Common myeloid progenitor, CD34-positive (primary cell): Measurements from ENCODE around the gene NEK4.

Experiments
- CTCF ChIA-PET: fragments of 350-600 bp; sonication (Branson Sonifier 250); formaldehyde crosslinking; loops from one replicate; lab custom pipeline; 2021; ENCODE audit warnings: antibody characterized with exemption; lab: Charles Lee
- POLR2A ChIA-PET: fragments of 350-600 bp; sonication (Branson Sonifier 250); formaldehyde crosslinking; loops from one replicate; lab custom pipeline; 2021; ENCODE audit warnings: antibody characterized with exemption; lab: Charles Lee
- DNase-seq, 3 donors: peaks; one replicate each; pipeline versions ENCODE4 v3.0.0 to v3.0.0-alpha.2; 2013
- H3K27ac ChIP-seq, 2 experiments: 1 replicate in 1 of 2; 2 replicates in 1 of 2; pipeline ENCODE4 v1.7.0; 2013; ENCODE audit warnings: inconsistent platforms in 2 of 2, low read length in 2 of 2, mild to moderate bottlenecking in 2 of 2, low read depth in 1 of 2, moderate library complexity in 1 of 2; ENCODE audit not compliant: severe bottlenecking in 2 of 2, insufficient read depth in 1 of 2, poor library complexity in 1 of 2
- H3K27me3 ChIP-seq, 5 experiments: replicated peaks in 2 of 5; 1 replicate in 3 of 5; 2 replicates in 2 of 5; pipeline versions ENCODE4 v1.6.1 to v1.7.0; 2013; ENCODE audit warnings: low read length in 4 of 5, mild to moderate bottlenecking in 2 of 5, moderate library complexity in 2 of 5, inconsistent platforms in 1 of 5; ENCODE audit not compliant: insufficient read depth in 5 of 5, control insufficient read depth in 4 of 5
- H3K36me3 ChIP-seq, 4 experiments: 1 replicate in 2 of 4; 2 replicates in 2 of 4; pipeline versions ENCODE4 v1.6.1 to v1.7.0; 2013; ENCODE audit warnings: low read length in 3 of 4, control low read depth in 1 of 4, mild to moderate bottlenecking in 1 of 4; ENCODE audit not compliant: control insufficient read depth in 4 of 4, insufficient read depth in 4 of 4
- H3K4me1 ChIP-seq, 4 experiments: 1 replicate in 3 of 4; 2 replicates in 1 of 4; pipeline versions ENCODE4 v1.6.1 to v1.7.1; 2013; ENCODE audit warnings: low read length in 3 of 4, mild to moderate bottlenecking in 3 of 4, control low read depth in 1 of 4, inconsistent platforms in 1 of 4, moderate library complexity in 1 of 4; ENCODE audit not compliant: control insufficient read depth in 4 of 4, insufficient read depth in 4 of 4; ENCODE audit errors: control extremely low read depth in 1 of 4
- H3K4me3 ChIP-seq, 7 experiments: 1 replicate in 4 of 7; 2 replicates in 3 of 7; pipeline versions ENCODE4 v1.5.1 to v1.7.0; 2013; ENCODE audit warnings: mild to moderate bottlenecking in 7 of 7, low read length in 6 of 7, moderate library complexity in 6 of 7, inconsistent platforms in 2 of 7, low read depth in 2 of 7, control low read depth in 1 of 7; ENCODE audit not compliant: insufficient read depth in 4 of 7, control insufficient read depth in 1 of 7; ENCODE audit errors: extremely low read depth in 1 of 7
- H3K9me3 ChIP-seq, 5 experiments: 1 replicate in 4 of 5; 2 replicates in 1 of 5; pipeline versions ENCODE4 v1.6.1 to v1.7.1; 2013; ENCODE audit warnings: low read length in 4 of 5, mild to moderate bottlenecking in 2 of 5, inconsistent platforms in 1 of 5, low read depth in 1 of 5, moderate library complexity in 1 of 5; ENCODE audit not compliant: control insufficient read depth in 4 of 5, insufficient read depth in 2 of 5; ENCODE audit errors: control extremely low read depth in 1 of 5
- WGBS: methylation state at CpG from one replicate; pipeline ENCODE4 v1.1.5; 2013; ENCODE audit not compliant: insufficient coverage; 5-methylcytosine and 5-hydroxymethylcytosine counted together

The NEK4 gene

DNA sequence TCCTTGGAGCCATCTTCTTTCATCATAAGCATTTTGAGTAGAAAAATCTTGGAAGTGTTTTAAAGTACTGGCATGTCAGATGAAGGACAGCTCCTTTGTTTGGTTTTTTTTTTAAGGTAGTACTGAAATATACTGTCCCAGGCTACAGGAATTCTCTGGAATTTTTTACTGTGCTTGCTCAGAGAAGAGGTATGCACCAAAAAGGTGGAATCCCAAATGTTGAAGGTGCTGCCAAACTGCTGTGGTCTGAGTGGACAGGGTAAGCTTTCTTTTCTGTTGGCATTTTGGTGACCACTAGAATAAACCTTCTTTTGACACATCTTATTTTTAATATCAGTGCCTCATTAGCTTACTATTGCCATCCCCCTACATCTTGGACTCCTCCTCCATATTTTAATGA lies 77.7 kb downstream of the NEK4 start:
- no peak for DNase-seq
- Histone ChIP-seq H3K4me1 (no peaks in the 10 kb centered on the region), H3K27me3 (no peaks in the 10 kb centered on the region), H3K36me3 (peaks cover 45 to 91% (median 82%) of the 10 kb centered on the region in 4 experiments), H3K4me3 (no peak overlapping the region), H3K9me3 (no peaks in the 10 kb centered on the region), H3K27ac (no peak overlapping the region)
- POLR2A ChIA-PET, result interaction anchor here (1.0 kb wide), 1 partner anchor 12 kb away, joined by 5 read pairs; no protein-coding TSS in a partner anchor
- CTCF ChIA-PET, result interaction anchor here (0.6 to 1.9 kb wide), 3 partner anchors 16 to 255 kb away, joined by 3 to 5 read pairs (median 4); no protein-coding TSS in a partner anchor

DNA sequence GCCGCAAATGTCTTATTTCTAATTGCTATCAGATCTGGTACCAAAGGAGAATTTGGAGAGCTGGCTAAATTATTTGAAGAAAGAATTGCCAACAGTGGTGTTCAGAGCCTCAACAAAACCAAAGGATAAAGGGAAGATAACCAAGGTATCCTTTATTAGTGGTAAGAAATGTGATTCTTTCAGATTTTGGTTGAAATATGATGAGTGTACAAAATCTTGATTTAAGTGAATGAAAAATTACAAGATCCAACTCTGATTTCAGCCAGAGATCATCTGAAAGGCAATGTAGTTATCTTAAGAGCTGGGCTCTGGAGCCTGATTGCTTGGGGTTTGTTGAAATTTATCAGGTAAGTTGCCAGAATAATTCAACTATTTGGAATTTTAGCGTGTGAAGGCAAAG lies 80.2 kb downstream of the NEK4 start:
- ChIA-PET CTCF (interaction anchor here (1.7 to 2.2 kb wide), 2 partner anchors 8 to 13 kb away, joined by 3 to 11 read pairs; no protein-coding TSS in a partner anchor), POLR2A (no interaction called here)

DNA sequence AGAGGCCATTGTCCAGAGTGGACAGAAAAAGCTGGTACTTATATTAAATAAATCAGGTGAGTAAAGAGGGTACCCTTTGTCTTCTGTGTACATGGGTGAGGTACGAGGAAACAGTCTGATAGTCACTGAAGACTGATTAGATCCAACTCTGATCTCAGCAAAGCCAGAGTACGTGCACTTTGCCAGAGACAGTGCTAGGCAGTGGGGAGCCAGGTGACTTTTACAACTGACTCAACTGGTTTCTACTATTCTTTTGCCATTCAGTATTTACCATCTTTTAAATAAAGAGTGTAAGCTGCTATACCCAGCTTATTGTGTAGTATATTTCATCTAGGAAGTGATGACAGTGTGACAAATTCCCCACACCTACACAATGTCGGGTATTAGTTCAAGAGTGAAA lies 81.6 kb downstream of the NEK4 start:
- H3K4me3 ChIP-seq, result no peak overlapping the region
- H3K27me3 ChIP-seq, result no peaks in the 10 kb centered on the region
- H3K9me3 ChIP-seq, result no peaks in the 10 kb centered on the region
- POLR2A ChIA-PET, result no interaction called here
- CTCF ChIA-PET, result interaction anchor here (2.2 kb wide), 1 partner anchor 9 kb away, joined by 11 read pairs; no protein-coding TSS in a partner anchor
- H3K4me1 ChIP-seq, result peaks cover 10 to 25% (median 21%) of the 10 kb centered on the region in 4 experiments
- 100% methylated on average over 1 of the region's 3 CpGs for WGBS
- H3K27ac ChIP-seq, result peak overlapping the region in 1 of 2 experiments; percentile 32
- no peak for DNase-seq
- H3K36me3 ChIP-seq, result peaks cover 29 to 68% (median 61%) of the 10 kb centered on the region in 4 experiments

More for the DNA sequence above, 80.2 kb downstream of the NEK4 start:
- peaks cover 8 to 16% (median 13%) of the 10 kb centered on the region in 4 experiments for H3K4me1 ChIP-seq
- H3K9me3 ChIP-seq, result no peaks in the 10 kb centered on the region
- no peak overlapping the region for H3K27ac ChIP-seq
- peaks cover 34 to 81% (median 72%) of the 10 kb centered on the region in 4 experiments for H3K36me3 ChIP-seq
- no peaks in the 10 kb centered on the region for H3K27me3 ChIP-seq
- no peak overlapping the region for H3K4me3 ChIP-seq
- DNase-seq, result no peak
- WGBS, result 100% methylated on average over 2 of the region's 2 CpGs

DNA sequence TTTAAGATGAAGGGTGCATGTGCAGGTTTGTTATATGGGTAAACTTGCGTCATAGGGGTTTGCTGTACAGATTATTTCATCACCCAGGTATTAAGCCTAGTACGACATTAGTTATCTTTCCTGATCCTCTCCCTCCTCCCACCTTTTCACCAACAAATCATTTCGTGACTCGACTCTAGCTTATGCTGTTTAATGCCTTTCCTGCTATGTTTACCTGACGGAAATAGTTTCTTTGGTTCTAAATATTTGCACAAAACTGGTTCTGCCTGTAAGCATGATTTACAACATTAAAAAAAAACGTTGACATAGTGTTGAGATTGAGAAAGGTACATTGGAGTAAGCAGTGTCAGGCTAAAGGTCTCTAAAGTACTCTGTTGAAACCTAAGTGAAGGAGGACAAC lies 82.5 kb downstream of the NEK4 start:
- no peak for DNase-seq
- no peaks in the 10 kb centered on the region for H3K27me3 ChIP-seq
- POLR2A ChIA-PET, result interaction anchor here (0.6 kb wide), 1 partner anchor 20 kb away, joined by 3 read pairs; no protein-coding TSS in a partner anchor
- H3K36me3 ChIP-seq, result peaks cover 23 to 61% (median 53%) of the 10 kb centered on the region in 4 experiments
- no peaks in the 10 kb centered on the region for H3K9me3 ChIP-seq
- H3K4me3 ChIP-seq, result no peak overlapping the region
- peak overlapping the region in 1 of 2 experiments; percentile 32 for H3K27ac ChIP-seq
- WGBS, result 100% methylated on average over 5 of the region's 6 CpGs
- H3K4me1 ChIP-seq, result peaks cover 13 to 33% (median 22%) of the 10 kb centered on the region in 4 experiments
- CTCF ChIA-PET, result interaction anchor here (1.2 to 2.2 kb wide), 2 partner anchors 10 to 17 kb away, joined by 3 to 11 read pairs; partner anchors contain the start of gene GLT8D1

DNA sequence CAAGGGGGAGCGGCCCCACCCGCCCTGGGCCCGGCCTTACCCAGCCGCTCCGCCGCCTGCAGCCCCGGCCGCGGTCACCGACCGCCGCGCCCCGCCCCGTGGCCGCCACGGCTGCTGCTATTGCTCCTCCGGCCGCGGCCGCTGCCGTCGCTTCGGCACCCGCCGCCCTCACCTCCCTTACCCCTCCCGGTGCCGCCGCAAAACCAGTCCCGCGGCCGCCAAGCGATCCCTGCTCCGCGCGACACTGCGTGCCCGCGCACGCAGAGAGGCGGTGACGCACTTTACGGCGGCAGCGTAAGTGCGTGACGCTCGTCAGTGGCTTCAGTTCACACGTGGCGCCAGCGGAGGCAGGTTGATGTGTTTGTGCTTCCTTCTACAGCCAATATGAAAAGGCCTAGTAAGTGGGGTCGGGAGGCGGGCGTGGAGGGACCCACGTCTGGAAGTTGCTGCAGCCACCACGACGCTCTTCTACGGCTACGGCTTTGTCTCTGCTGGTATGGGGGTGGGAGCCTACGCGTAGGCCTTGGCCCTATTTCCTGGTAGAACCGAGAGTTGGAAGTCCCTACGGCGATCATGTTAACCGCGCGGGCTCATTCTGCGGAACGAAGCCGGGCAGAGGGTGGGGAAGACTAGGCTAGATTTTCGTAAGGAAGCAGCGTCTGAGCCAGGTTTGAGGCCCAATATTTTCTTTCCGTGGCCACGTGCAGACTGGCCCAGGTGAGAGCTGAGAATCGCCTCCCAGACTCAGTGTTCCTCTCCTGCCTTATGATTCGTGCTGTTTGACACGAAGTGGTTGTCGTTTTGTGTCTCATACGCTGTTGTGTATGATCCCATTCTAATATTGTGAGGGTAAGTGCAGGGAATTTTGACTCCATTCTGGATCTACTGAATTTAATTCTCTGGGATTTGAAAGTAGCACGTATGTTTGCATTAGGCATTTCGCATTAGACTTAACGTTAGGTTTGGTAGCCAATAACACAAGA lies 84.7 kb downstream of the NEK4 start, which contains the start of the genes GNL3 and PBRM1:
TSS of gene GNL3 (plus strand) at position 324 of the 983 bp plus-strand sequence. CDS start at position 385, 61 bp downstream.
TSS of gene PBRM1 (minus strand) at position 205 of the 983 bp plus-strand sequence.
- Histone ChIP-seq H3K9me3 (no peaks in the 10 kb centered on the region), H3K4me1 (peaks cover 13 to 53% (median 29%) of the 10 kb centered on the region in 4 experiments), H3K27me3 (no peaks in the 10 kb centered on the region), H3K36me3 (peaks cover 15 to 43% (median 35%) of the 10 kb centered on the region in 4 experiments), H3K4me3 (peak within 1 kb of the TSS; percentile 46 to 99 (median 93)), H3K27ac (peak within 1 kb of the TSS; percentile 94 to 97)
- ChIA-PET POLR2A (interaction anchor here (1.6 kb wide), 1 partner anchor 10 kb away, joined by 4 read pairs; no protein-coding TSS in a partner anchor), CTCF (no interaction called here)
- under 1% methylated on average over 70 of the region's 82 CpGs for WGBS
- peak; percentile 96 to 99 (median 98) for DNase-seq

DNA sequence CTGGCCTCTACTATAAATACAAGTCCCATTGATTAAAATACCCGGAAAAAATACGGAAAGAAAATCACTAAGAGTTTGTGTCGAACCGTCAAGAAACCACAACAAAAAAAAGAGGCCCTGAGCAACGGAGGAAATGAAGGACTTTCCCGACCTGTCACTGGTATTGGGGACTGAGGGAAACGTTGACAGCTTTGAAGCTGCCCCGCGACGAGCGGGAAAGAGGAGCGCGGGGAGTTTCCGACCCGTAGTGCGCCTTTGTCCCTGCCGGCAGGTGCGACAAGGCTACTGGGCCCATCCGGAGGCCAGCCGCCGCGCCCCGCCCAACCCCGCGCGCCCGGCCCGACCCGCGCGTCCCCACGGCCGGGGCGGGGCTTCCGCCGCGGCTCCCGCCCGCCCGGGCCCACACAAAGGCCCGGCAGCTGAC lies 85.4 kb downstream of the NEK4 start:
- Histone ChIP-seq H3K9me3 (no peaks in the 10 kb centered on the region), H3K4me3 (peak overlapping the region; percentile 46 to 99 (median 93)), H3K4me1 (peaks cover 13 to 56% (median 30%) of the 10 kb centered on the region in 4 experiments), H3K27me3 (no peaks in the 10 kb centered on the region), H3K36me3 (peaks cover 11 to 40% (median 31%) of the 10 kb centered on the region in 4 experiments), H3K27ac (peak overlapping the region; percentile 94 to 97)
- peak; percentile 62 to 81 (median 73) for DNase-seq
- CTCF ChIA-PET, result no interaction called here
- POLR2A ChIA-PET, result interaction anchor here (1.6 kb wide), 1 partner anchor 11 kb away, joined by 4 read pairs; no protein-coding TSS in a partner anchor
- WGBS, result 0% methylated on average over 18 of the region's 41 CpGs
